ENCODE measurements around the gene SLC1A1.
"Not testable (repeated sequence)": the region's sequence is repeated elsewhere in the genome, so short reads cannot be mapped to it uniquely, and the experiment has no call there.

Gene SLC1A1

DNA sequence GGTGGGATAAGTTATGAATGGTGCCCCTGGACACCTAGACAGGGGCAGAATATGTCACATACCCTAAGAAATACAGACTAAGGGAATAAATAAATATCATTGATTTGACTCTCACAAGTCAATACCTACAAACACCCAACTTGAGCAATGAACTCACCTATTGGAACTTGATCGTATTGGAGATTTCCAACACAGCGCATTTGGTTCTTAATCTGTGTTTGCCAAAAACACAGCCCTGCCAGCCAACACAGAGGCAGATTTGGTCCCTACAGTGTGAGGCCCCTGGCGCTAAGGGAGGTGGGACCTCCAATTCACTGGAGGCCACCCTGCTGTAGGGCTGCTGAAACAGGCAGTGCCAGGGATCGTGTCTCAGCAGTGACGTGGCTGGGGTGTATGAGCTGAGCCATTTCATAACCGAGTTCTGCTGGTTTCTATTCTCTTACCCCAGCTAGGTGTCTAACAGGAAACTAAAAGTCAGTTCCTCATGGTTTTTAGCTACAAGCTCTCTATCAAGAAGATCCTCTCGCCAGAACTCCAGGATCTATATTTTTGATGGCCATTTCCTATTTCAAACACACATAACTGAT, 84.5 kb downstream of the SLC1A1 start:
- in situ Hi-C loops (cut with MboI; ENCODE audit: low sequenced_read_pairs), result no loop called here

GRCh38 chr9:4575997-4576396, 85.7 kb downstream of the SLC1A1 start:
- in situ Hi-C loops (cut with MboI; ENCODE audit: low sequenced_read_pairs), result no loop called here

GRCh38 chr9:4576448-4576847, 86.2 kb downstream of the SLC1A1 start:
- in situ Hi-C loops (cut with MboI; ENCODE audit: low sequenced_read_pairs), result no loop called here

DNA sequence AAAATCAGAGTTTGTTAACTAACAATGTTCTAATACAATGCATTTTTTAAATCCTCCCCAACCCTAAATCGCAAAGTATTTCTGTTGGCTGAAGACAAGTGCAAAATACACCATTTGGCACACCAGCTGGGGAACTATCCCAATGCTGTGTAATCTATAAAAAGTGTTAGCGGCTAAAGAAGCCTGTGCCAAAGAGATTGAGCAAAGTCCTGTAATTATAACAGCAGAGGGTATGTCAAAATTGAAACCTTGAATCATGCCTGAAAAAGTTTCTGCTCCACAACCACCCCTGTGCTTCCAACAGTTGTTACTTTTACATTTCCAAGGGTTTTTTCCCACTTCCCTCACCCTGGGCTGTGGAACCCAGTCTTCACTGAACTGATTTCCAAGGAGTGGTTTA, 88.7 kb downstream of the SLC1A1 start:
- in situ Hi-C loops (cut with MboI; ENCODE audit: low sequenced_read_pairs), result no loop called here

DNA sequence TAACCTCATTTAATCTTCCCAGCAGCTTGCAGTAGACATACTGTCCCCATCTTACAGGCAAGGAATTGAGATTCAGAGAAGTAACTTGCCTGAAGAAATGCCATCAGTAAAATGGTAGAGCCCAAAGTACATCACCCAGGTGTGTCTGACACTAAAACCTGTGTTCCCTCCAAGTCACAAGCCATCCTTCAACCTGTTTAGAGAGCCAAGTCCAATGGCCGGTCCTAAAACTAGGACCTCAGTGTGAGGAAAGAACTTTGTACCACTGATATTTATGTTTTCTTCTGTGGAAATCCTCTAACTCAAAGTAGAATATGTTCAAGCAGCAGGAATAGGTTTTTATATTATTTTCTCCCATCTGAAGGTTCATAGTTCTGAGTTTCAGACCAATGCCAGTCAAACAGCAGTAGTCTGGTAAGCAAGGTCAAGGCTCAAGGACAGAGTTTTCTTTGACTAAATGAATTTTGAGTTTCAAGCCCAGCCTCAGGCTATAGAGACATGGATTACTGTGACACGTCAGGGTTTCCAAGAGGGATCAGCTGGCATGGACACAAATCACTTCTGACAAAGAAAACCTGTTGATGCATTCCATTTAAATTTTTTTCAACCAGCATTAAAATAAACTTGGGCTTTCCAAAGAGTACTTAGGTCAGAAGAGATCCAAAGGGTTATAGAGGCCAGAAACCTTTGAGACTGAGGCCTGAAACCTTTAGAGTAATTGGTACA, 90.9 kb downstream of the SLC1A1 start:
- in situ Hi-C loops (cut with MboI; ENCODE audit: low sequenced_read_pairs), result no loop called here

- in situ Hi-C loops (cut with MboI; ENCODE audit: low sequenced_read_pairs), result no loop called here
Measured at GRCh38 chr9:4581861-4582565, 91.7 kb downstream of the SLC1A1 start.

GRCh38 chr9:4583001-4583400, 92.7 kb downstream of the SLC1A1 start:
- in situ Hi-C loops (cut with MboI; ENCODE audit: low sequenced_read_pairs), result no loop called here

DNA sequence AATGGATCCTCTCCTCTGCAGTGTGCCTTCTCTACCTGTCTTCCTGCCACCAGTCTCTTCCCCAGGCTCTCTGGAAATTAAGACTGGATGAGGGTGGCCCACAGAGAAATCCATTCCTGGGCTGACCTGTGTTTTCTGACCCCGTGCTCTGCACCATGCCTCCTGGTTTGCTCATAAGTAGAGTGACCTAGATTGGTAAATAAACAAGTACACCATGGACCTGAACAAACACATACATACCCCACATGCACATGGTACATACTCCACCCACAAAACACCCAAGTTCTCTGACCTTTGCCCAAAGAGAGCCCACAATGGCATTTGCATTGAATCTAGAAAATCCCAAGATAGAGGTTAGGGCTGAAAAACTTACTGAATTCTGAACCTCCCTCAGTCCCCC, 94.4 kb downstream of the SLC1A1 start:
- in situ Hi-C loops (cut with MboI; ENCODE audit: low sequenced_read_pairs), result no loop called here

- in situ Hi-C loops (cut with MboI; ENCODE audit: low sequenced_read_pairs), result no loop called here
Measured at GRCh38 chr9:4585135-4585534, 94.9 kb downstream of the SLC1A1 start.

DNA sequence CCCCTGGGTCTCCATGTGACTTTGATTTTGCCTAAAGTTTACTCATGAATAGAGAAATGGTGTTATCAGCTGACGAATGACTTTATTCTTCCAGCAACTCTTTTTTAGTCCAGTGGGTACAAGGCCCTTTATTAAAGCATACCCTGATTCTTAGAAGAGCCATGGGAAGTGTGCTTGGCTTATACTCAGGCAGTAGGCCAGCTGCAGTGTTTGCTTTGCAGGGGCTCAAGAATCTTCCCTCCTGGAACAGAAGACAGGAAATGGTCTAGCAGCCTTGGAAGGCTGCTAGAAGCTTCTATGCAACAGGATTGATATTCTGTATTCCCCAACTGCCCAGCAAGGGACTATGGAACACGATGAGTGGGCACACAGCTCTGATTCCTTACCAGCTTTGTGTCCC, 98.5 kb downstream of the SLC1A1 start:
- in situ Hi-C loops (cut with MboI; ENCODE audit: low sequenced_read_pairs), result no loop called here

DNA sequence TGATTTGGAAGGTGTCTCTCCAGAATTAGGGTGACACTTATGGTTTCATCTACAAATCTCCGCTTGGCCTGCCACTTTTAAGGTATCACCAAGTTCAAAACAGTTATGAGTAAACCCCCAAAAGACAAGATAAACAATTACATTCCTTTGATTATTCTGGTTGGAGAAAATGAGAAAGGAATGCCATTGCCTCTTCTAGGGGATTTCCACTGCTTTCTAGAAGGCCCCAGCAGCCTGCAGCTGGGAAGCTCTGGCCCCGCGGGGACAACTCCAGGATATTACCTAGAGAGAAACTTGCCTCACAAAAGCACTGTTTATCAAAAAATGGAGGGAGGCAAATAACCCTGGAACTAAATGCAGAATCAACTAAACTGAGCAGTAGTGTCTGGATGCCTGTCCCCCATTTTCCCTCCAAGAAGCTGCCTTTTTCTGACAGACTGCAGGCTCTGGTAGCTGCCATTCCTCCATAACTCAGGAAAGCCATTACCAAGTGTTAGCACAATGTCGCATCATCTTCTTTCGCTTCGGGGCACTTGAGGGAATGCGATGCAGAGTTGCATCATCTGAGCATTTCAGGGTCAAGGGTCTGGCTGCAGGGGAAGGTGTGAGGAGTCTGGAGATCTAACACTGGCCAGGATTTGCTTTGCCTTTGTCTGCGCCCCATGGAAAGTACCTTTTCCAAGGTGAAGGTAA, 100.3 kb downstream of the SLC1A1 start:
- in situ Hi-C loops (cut with MboI; ENCODE audit: low sequenced_read_pairs), result no loop called here

GRCh38 chr9:4591123-4591500, 100.8 kb downstream of the SLC1A1 start:
- in situ Hi-C loops (cut with MboI; ENCODE audit: low sequenced_read_pairs), result no loop called here

DNA sequence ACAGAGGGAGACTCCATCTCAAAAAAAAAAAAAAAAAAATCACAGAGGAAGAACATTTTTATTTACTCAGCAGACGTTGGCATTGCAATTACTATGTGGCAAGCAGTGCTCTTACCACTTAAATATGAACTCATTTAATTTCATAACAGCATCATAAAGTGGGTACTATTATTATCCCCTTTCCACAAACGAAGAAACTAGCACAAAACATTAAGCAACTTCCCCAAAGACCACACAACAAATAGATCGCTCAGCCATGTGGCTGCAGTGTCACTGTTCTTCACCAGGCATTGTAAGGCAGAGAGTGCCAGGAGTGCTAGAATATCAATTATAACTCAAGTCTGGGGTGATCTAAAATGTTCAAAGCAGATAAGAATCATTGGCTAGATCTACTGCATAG, 102.0 kb downstream of the SLC1A1 start:
- in situ Hi-C loops (cut with MboI; ENCODE audit: low sequenced_read_pairs), result no loop called here

- in situ Hi-C loops (cut with MboI; ENCODE audit: low sequenced_read_pairs), result no loop called here
Measured at GRCh38 chr9:4592886-4593285, 102.6 kb downstream of the SLC1A1 start.

GRCh38 chr9:4594545-4594944, 104.3 kb downstream of the SLC1A1 start:
- in situ Hi-C loops (cut with MboI; ENCODE audit: low sequenced_read_pairs), result no loop called here

GRCh38 chr9:4594994-4595393, 104.7 kb downstream of the SLC1A1 start:
- in situ Hi-C loops (cut with MboI; ENCODE audit: low sequenced_read_pairs), result no loop called here

GRCh38 chr9:4596165-4596922, 106.1 kb downstream of the SLC1A1 start:
- in situ Hi-C loops (cut with MboI; ENCODE audit: low sequenced_read_pairs), result no loop called here

- in situ Hi-C loops (cut with MboI; ENCODE audit: low sequenced_read_pairs), result no loop called here
Measured at GRCh38 chr9:4600368-4600767, 110.1 kb downstream of the SLC1A1 start.

DNA sequence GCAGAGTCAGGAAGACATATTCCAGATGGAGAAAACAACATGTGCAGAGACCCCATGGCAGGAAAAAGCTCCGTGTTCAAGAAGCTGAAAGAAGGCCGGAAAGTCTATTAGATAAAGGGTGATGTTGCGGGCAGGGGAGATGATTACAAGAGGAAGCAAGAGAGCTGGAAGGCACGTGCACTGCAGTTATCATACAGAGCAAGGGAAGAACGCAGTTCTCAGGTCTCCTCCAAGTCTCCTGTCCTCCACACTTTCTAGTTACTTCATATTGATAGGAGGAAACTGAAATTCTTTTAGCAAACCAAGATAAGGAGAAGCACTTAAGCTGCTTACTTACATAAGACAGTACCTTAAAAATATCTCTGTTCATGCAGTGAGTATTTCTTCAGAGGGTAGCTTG, 113.6 kb downstream of the SLC1A1 start:
- in situ Hi-C loops (cut with MboI; ENCODE audit: low sequenced_read_pairs), result no loop called here

DNA sequence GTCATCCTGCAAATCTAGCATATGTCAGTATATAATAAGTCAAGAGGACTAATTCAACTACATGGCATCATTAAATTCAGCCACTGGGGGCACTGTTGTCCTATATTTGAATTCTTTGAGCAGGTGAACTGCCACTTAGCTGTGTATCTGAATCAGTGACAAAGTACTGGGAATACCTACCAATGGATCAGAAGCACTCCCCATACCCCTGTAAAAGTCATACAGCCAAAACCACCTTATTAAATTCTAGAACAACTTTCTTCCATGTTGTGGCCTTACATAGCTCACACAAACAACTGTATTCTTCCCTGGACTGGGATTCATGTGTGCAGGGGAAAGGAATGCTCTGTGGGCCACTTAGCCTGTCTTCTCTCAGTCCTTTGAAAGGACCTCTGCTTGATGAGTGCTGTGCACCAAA, 114.4 kb downstream of the SLC1A1 start:
- in situ Hi-C loops (cut with MboI; ENCODE audit: low sequenced_read_pairs), result no loop called here

DNA sequence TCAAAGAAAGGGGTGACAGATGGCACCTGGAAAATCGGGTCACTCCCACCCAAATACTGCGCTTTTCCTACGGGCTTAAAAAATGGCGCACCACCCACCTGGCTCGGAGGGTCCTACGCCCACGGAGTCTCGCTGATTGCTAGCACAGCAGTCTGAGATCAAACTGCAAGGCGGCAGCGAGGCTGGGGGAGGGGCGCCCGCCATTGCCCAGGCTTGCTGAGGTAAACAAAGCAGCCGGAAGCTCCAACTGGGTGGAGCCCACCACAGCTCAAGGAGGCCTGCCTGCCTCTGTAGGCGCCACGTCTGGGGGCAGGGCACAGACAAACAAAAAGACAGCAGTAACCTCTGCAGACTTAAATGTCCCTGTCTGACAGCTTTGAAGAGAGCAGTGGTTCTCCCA, 115.8 kb downstream of the SLC1A1 start:
- in situ Hi-C loops (cut with MboI; ENCODE audit: low sequenced_read_pairs), result not testable (repeated sequence)

Data from HL-60/S4 treated with retinoic acid at 250 ng/mL for 4 days and 3 days (cell line).